Measurements from ENCODE around the gene TMEM82. TPM values are rescaled to one million over a fixed set of nuclear protein-coding genes. Genes with fewer than 3 reads are reported as not detected.

Gene TMEM82
- total and polyA plus RNA-seq, 9 of the 15 experiments (the other 6 are each of a cell fraction or from before 2014, with no cell fraction given), result not detected

DNA sequence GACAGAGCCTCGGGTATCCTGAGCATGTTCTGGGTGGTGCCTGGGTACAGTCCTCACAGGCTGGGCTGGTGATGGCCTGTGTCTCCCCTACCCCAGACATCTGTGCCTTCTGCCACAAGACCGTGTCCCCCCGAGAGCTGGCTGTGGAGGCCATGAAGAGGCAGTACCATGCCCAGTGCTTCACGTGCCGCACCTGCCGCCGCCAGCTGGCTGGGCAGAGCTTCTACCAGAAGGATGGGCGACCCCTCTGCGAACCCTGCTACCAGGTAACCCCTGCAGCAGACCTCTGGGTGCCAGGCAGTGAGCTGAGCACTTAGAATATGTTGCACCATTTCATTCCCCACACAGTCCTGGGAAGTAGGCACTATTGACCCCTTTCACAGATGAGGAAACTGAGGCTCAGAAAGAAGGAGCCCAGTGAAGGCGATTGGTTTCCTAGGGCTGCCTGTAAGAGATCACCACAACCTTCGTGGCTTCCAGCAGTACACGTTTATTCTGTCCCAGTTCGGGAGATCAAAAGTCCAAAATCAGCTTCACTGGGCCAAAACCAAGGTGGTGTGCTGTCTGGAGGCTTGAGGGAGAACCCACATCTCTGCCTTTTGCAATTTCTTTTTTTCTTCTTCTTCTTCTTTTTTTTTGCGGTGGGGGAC is 28.1 kb downstream of the TMEM82 start (continued):
- no peak for TF ChIP-seq AFF1 (IDR thresholded peaks at IDR 0.05; ENCODE audit: low read depth in 1 of 2, partially characterized antibody in 2 of 2)
- TF ChIP-seq STAG1 (CRISPR knock-in tag; IDR thresholded peaks at IDR 0.05; ENCODE audit: borderline replicate concordance), result no peak
- TF ChIP-seq CTBP1 (IDR thresholded peaks at IDR 0.05; ENCODE audit: borderline replicate concordance), result no peak
- no peak for TF ChIP-seq RNF2 (IDR thresholded peaks at IDR 0.05)
- TF ChIP-seq POLR3G (IDR thresholded peaks at IDR 0.05; ENCODE audit: extremely low read depth, insufficient read length, insufficient replicate concordance), result no peak
- TF ChIP-seq ZNF589 (CRISPR knock-in tag; IDR thresholded peaks at IDR 0.05; ENCODE audit: low read depth), result no peak
- TF ChIP-seq ZNF518B (CRISPR knock-in tag; IDR thresholded peaks at IDR 0.05), result no peak
- no peak for TF ChIP-seq RNF219 (CRISPR knock-in tag; IDR thresholded peaks at IDR 0.05)
- no peak for TF ChIP-seq ZNF444 (CRISPR knock-in tag; IDR thresholded peaks at IDR 0.05)
- TF ChIP-seq HMG20B (CRISPR knock-in tag; IDR thresholded peaks at IDR 0.05), result no peak
